Fibroblast of lung (primary cell): Measurements from ENCODE around the gene MBOAT1.

Source experiments
- CTCF ChIP-seq, 2 donors: IDR thresholded peaks in 1 of 2; conservative IDR thresholded peaks in 1 of 2; 1 replicate in 1 of 2; 2 replicates in 1 of 2; pipeline ENCODE4 v1.5.1; 2011 to 2012; ENCODE audit warnings: low read length in 2 of 2, control low read depth in 1 of 2, inconsistent platforms in 1 of 2, low read depth in 1 of 2, mild to moderate bottlenecking in 1 of 2
- EZH2 ChIP-seq: IDR thresholded peaks from 2 replicates; pipeline ENCODE4 v1.5.1; 2012; ENCODE audit warnings: low read length, control low read depth, mild to moderate bottlenecking; ENCODE audit errors: missing control alignments

DNA sequence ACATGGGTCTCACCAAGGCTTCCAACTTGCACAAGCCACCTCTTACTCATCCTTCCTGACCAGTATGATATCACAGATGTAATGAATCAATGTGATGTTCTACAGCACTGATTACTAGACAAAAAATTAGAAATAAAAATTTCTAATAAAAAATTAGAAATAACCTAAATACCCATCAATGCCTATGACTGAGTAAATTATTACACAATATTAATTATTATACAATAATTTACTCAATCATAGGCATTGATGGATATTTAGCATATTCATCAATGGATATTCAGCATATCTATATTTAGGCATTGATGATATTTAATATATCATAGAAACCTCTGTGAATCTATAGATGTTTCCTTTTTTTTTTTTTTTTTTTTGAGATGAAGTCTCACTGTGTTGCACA is 43.2 kb upstream of the MBOAT1 start:
- no peak for TF ChIP-seq CTCF (conservative IDR thresholded peaks at IDR 0.05 in 1 of 2, IDR thresholded peaks at IDR 0.05 in 1 of 2; ENCODE audit: low read depth in 1 of 2, low read length in 2 of 2)
- no peak for TF ChIP-seq EZH2
